HG03521 (cell line): Measurements from ENCODE around the gene UNC119.
"Not testable (repeated sequence)": the region's sequence is repeated elsewhere in the genome, so short reads cannot be mapped to it uniquely, and the experiment has no call there.

Experiments
- ATAC-seq: cut with Tn5 transposase; IDR thresholded peaks from one replicate; pipeline ENCODE4 v1.9.1; 2021; ENCODE audit warnings: mild to moderate bottlenecking, moderate library complexity; ENCODE audit not compliant: unreplicated experiment

The UNC119 gene

GRCh38 chr17:28523876-28524275 lies 28.5 kb downstream of the UNC119 start:
- ATAC-seq: no peak

DNA sequence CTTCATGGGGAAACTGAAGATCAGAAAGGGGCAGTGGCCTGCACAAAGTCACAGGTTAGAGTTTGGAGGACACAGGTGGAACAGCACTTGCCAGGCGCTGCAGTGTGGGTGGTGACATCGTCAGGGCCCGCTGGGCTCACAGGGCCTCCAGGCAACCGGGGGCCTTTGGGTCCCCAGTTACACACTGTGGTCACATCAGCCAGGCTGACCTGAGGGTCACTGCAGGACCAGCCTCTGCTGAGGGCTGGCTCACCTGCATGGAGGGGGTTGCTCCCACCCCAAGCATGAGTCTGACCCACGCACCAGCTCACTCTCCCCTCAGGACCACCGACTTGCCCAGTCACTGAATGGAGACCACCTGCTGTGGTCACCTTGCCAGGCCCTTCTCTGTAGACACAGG lies 29.2 kb downstream of the UNC119 start:
- no peak for ATAC-seq

DNA sequence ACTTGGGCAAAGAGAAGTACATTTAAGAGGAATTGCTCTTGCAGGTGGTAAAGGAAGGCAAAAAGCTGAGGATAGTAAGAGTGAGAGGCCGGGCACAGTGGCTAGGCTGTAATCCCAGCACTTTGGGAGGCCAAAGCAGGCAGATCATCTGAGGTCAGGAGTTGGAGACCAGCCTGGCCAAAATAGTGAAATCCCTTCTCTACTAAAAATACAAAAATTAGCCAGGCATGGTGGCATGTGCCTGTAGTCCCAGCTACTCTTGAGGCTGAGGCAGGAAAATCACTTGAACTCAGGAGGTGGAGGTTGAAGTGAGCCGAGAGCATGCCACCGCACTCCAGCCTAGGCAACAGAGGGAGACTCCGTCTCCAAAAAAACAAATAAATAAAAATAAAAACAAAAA lies 30.1 kb downstream of the UNC119 start:
- not testable (repeated sequence) for ATAC-seq

- no peak for ATAC-seq
Measured at GRCh38 chr17:28521311-28522085, 30.9 kb downstream of the UNC119 start.

GRCh38 chr17:28520687-28521086 lies 31.7 kb downstream of the UNC119 start:
- ATAC-seq: no peak

DNA sequence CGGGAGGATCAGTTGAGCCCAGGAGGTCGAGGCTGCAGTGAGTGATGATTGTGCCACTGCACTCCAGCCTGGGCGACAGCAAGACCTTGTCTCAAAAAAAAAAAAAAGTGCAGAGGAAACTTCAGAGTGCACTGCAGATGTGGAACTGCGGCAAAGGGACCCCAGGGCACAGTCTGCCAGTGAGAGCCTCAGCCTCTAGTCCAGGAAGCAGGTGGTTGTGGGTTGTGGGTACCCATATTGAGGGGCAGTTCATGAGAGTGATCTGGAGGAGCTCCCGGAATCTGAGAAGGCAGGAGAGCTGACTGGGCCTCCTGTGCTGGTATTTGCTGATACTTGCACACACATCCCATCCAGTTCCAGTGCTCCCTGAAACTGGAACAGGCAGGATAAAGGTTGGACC lies 33.2 kb downstream of the UNC119 start:
- no peak for ATAC-seq

DNA sequence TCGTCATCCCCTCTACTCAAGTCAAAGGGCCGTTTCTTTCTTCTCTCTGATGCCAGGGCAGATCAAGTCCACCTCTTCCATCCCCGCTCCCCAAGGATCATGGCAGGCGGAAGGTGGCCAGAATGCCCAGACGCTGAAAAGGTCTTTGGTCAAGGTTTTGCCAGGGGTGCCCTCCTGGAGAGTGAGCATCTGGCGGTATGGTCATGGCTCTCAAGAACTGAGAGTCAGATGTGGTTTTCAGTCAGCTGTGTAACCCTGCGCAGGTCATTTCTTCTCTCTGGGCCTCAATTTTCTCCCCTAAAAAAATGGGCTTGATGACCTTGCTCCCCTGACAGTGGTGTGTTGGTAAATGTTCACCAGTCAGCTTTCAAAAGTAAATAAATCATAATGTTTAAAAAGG lies 33.8 kb downstream of the UNC119 start:
- ATAC-seq: no peak

GRCh38 chr17:28518132-28518531 lies 34.3 kb downstream of the UNC119 start:
- ATAC-seq: no peak

GRCh38 chr17:28515518-28515917 lies 36.9 kb downstream of the UNC119 start:
- ATAC-seq: no peak

DNA sequence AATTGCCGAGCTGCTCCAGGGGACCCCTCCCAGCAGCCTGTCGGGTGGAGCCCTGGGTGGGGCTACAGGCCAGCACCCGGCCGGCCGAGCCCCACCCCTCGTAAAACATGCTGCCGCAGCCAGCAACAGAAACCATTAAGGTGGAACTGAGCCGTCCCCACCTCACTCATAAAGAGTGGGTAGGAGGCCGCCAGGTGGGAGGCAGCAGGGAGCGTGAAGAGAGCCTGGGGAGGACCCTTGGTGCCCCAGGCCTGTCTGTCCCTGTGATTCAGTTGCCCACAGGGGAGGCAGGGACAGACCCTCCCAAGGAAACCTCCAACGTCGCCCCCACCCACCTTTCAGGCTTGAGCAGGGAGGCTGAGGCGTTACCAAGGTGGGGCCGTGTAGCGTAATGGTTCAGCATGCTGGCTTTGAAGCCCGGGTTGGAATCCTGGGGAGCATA lies 37.8 kb downstream of the UNC119 start:
- no peak for ATAC-seq

GRCh38 chr17:28513476-28513875 lies 38.9 kb downstream of the UNC119 start:
- ATAC-seq: no peak

DNA sequence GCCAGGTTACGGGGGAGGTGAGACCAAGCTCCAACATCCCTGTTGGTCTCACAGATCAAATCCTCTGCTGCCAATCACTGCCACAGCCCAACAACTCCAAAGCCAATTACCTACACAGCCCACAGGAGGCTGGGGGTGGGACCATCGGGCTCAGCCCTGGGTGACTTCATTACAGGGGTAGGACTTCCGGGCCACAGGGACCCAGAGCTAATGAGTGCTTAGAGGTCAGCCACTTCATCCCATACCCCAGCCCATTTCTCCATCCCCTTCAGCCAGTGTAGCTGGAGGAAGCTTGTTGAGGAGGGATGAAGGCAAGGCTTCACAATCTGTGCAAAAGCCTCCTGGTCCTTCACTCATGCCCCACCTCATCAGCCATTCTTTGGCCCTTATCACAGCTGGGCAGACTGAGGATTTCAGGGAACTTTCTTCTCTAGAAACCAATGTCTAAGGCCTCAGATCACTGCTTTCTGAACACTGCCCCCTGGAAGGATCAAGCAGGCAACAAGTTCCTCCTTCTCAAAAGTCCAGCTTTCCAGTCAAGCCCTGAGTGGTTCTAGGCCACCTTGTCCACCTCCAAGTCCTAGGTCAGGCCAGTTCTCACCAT lies 40.5 kb downstream of the UNC119 start:
- ATAC-seq: no peak

- no peak for ATAC-seq
Measured at GRCh38 chr17:28509789-28510188, 42.6 kb downstream of the UNC119 start.

DNA sequence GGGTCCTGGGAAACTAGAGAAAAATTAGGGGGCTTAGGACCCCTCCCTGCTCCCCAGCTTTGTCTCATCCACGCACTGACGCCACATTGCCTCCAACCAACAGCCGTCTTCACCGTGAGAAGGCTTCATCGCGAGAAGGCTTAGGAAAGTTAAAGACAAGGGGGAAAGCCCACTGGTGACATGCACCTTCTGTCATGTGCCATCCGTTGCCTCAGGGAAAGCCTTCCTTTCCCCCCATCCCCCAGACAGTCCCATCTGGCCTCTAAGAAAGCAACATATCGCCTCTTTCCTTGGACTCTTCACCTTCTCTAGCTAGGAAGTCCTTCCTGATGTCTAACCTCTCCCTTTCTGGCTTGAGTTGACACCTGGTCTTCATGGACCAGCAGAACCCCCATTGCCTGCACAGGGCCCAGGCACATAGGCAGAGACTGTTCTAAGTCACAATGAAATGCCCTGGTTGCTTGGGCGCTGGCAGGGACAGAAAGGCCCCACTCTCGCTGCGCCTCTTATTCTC lies 44.2 kb downstream of the UNC119 start:
- no peak for ATAC-seq

DNA sequence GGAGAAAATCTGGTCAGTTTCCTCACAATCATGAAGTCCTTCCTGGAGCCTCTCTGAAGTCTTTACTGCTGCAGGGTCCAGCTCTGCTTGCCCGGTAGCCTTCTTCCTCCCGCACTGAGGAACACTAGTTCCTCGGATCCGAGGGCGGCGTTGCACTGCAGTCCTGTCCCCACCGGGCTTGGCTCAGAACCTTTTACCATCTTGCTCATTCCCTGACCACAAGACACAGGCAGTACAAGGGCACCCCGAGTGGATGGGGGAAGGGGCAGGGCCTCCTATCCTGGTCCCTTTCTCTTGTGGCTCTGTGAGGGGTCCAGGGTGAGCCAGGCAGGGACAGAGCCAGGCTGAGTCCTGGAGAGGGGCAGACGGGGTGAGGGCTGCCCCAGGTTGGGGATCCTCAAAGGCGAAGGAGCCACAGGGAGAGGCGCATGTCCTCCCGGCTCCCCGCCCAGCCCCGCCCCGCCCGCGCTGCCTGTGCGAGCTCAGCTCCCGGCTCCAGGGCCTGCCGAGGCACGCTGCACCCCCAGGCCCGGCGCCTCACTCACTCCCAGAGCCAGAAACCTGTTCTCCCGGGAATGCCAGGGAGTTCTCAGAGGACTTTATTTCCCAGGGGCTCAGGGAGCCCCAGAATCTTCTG lies 44.7 kb downstream of the UNC119 start:
- no peak for ATAC-seq

GRCh38 chr17:28506763-28507487 lies 45.5 kb downstream of the UNC119 start:
- no peak for ATAC-seq

DNA sequence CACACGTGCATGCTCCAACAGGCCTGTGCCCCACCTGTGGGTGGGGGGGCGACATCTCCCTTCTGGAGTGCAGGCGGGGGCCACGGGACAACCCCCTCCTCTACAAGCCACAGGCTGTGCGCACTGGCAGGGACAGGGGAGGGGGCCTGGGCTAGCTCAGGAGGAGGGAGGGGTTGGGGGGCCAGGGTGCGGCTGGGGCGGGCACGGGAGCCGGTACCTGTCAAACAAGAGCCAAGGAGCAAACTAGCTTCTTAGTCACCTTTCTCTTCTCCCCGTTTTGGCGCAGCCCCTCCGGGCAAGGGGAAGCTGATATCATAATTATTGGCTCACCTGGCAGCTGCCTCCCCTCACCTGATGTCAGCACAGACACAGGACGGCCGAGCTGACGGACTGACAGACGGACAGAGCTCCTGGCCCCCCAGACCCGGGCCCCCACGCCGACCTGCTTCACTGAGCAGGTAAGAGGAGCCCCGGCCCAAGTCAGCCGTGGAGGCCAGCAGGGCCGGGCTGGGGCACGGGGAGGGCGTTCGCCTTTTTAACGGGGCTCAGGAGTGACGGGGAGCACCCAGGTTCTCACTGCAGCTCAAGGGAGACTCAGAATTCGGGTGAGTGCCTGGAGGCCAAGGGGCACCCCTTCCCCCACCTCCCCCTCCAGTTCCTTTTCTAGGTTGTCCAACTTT lies 46.3 kb downstream of the UNC119 start, which contains the start of gene FOXN1:
TSS of gene FOXN1 (plus strand) at position 363 of the 680 bp plus-strand sequence. CDS start 17,622 bp downstream, outside the sequence.
- ATAC-seq: no peak

- ATAC-seq: no peak
Measured at GRCh38 chr17:28503420-28503819, 49.0 kb downstream of the UNC119 start.

GRCh38 chr17:28501421-28502284 lies 50.8 kb downstream of the UNC119 start:
- no peak for ATAC-seq
